RWPE2 (cell line): ENCODE data around the gene GET4.

ENCODE experiments used
- ATAC-seq: fragments of 200-7000 bp; cut with Tn5 transposase; 3 replicates; pipeline ENCODE4 v1.9.1; 2021; ENCODE audit warnings: low read depth
- DNase-seq: peaks from one replicate; pipeline ENCODE4 v3.0.0-alpha.2; 2020; ENCODE audit warnings: low spot score
- H3K27ac ChIP-seq: fragments of 450-650 bp; 2 replicates; pipeline ENCODE4 v1.5.1; 2017; ENCODE audit warnings: mild to moderate bottlenecking; ENCODE audit not compliant: poor library complexity, severe bottlenecking
- H3K27me3 ChIP-seq: fragments of 250-450 bp; sonication (Bioruptor Pico); 2 replicates; pipeline ENCODE4 v1.5.1; 2021; ENCODE audit warnings: mild to moderate bottlenecking, moderate library complexity; ENCODE audit not compliant: insufficient read depth, poor library complexity, severe bottlenecking
- H3K36me3 ChIP-seq: fragments of 250-450 bp; sonication (Bioruptor Pico); 2 replicates; pipeline ENCODE4 v1.5.1; 2020; ENCODE audit warnings: low read depth, mild to moderate bottlenecking, moderate library complexity
- H3K4me1 ChIP-seq: fragments of 250-450 bp; sonication (Bioruptor Pico); 2 replicates; pipeline ENCODE4 v1.5.1; 2021; ENCODE audit warnings: mild to moderate bottlenecking, moderate library complexity; ENCODE audit not compliant: insufficient read depth, poor library complexity, severe bottlenecking
- H3K4me3 ChIP-seq: fragments of 250-450 bp; sonication (Bioruptor Pico); 2 replicates; pipeline ENCODE4 v1.5.1; 2021; ENCODE audit warnings: mild to moderate bottlenecking, moderate library complexity; ENCODE audit not compliant: severe bottlenecking
- H3K9me3 ChIP-seq: fragments of 250-450 bp; sonication (Bioruptor Pico); 2 replicates; pipeline ENCODE4 v1.5.1; 2021; ENCODE audit warnings: mild to moderate bottlenecking, moderate library complexity; ENCODE audit not compliant: severe bottlenecking
- TF ChIP-seq, protein P1 (sequence below): fragments of 450-650 bp; IDR thresholded peaks from one replicate; pipeline ENCODE4 v1.5.1; 2017; ENCODE audit warnings: mild to moderate bottlenecking, moderate library complexity; ENCODE audit not compliant: poor library complexity, severe bottlenecking

The GET4 gene

GRCh38 chr7:894164-894867, 18.0 kb downstream of the GET4 start:
- H3K9me3 ChIP-seq: no peaks in the 10 kb centered on the region
- DNase-seq: peak; percentile 66
- no peak for ATAC-seq
- peaks cover 57% of the 10 kb centered on the region for H3K36me3 ChIP-seq
- TF ChIP-seq, protein P1, sequence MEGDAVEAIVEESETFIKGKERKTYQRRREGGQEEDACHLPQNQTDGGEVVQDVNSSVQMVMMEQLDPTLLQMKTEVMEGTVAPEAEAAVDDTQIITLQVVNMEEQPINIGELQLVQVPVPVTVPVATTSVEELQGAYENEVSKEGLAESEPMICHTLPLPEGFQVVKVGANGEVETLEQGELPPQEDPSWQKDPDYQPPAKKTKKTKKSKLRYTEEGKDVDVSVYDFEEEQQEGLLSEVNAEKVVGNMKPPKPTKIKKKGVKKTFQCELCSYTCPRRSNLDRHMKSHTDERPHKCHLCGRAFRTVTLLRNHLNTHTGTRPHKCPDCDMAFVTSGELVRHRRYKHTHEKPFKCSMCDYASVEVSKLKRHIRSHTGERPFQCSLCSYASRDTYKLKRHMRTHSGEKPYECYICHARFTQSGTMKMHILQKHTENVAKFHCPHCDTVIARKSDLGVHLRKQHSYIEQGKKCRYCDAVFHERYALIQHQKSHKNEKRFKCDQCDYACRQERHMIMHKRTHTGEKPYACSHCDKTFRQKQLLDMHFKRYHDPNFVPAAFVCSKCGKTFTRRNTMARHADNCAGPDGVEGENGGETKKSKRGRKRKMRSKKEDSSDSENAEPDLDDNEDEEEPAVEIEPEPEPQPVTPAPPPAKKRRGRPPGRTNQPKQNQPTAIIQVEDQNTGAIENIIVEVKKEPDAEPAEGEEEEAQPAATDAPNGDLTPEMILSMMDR: no peak
- no peaks in the 10 kb centered on the region for H3K27me3 ChIP-seq
- no peak overlapping the region for H3K27ac ChIP-seq
- H3K4me1 ChIP-seq: no peaks in the 10 kb centered on the region
- H3K4me3 ChIP-seq: no peak overlapping the region

DNA sequence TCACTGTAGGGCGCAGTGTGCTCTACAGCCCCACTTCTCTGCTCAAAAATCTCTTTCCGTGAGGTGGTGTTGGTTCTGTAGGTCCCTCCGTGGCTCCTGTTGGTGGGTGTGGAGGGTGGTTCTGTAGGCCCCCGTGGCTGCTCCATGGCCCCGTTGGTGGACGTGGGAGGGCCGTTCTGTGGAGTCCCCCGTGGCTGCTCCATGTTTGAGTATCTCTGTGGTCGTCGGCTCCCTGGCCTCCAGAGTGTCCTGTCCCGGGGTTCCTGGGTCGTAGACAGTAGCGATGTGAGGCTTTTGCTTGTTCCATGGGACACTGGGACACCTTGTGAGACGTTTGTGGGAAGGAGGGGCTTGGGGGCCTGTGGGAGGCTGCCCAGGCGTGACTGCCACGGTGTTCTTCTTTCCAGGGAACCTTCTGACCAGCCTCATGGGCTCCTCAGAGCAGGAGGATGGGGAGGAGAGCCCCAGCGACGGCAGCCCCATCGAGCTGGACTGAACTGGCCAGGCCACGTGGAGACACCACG, 18.6 kb downstream of the GET4 start:
- H3K9me3 ChIP-seq: no peaks in the 10 kb centered on the region
- H3K4me3 ChIP-seq: no peak overlapping the region
- H3K4me1 ChIP-seq: no peaks in the 10 kb centered on the region
- no peak overlapping the region for H3K27ac ChIP-seq
- TF ChIP-seq, protein P1: no peak
- H3K27me3 ChIP-seq: no peaks in the 10 kb centered on the region
- peaks cover 57% of the 10 kb centered on the region for H3K36me3 ChIP-seq
- ATAC-seq (no peak), DNase-seq (peak; percentile 53)

- H3K9me3 ChIP-seq: no peaks in the 10 kb centered on the region
- ATAC-seq (no peak), DNase-seq (peak; percentile 62)
- no peaks in the 10 kb centered on the region for H3K4me1 ChIP-seq
- H3K4me3 ChIP-seq: no peak overlapping the region
- H3K27me3 ChIP-seq: no peaks in the 10 kb centered on the region
- H3K36me3 ChIP-seq: peaks cover 57% of the 10 kb centered on the region
- TF ChIP-seq, protein P1: no peak
- H3K27ac ChIP-seq: no peak overlapping the region
Observed at GRCh38 chr7:895451-896052, 19.2 kb downstream of the GET4 start.

DNA sequence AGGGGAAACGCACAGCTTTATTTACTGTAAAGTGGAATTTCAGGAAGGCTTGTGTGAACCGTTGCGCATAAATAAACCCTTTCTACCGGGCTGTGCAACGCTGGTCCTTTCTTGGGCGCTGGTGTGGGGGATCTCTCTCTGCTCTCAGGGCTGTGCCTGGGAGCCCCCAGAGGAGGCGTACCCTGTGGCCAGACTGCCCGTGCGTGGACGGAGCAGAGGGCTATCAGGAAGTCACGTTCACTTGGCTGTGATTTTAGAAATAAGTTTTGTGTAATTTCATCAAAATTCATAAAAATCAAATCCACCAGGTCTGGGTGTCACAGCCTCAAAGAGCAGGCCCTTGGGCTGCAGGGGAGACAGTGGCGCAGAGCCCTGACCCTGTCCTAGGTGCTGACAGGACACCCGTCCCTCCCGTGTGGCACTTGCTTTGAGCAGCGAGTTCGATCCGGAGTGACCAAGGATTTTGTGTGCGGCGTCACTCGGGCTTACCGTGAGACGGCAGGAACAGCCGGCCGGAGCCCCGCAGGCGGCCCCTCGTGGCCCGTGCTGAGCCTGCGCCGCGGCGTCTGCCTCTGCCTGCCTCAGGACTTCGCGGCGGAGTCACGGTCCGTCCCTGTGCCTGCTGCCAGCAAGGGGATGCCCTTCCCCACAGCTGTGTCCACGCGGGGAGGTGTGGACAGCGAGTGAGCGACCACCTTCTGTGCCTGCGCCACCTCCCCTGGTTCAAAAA, 20.2 kb downstream of the GET4 start:
- H3K27me3 ChIP-seq: no peaks in the 10 kb centered on the region
- DNase-seq (no peak), ATAC-seq (no peak)
- H3K4me3 ChIP-seq: no peak overlapping the region
- TF ChIP-seq, protein P1: no peak
- H3K27ac ChIP-seq: no peak overlapping the region
- no peaks in the 10 kb centered on the region for H3K4me1 ChIP-seq
- H3K36me3 ChIP-seq: peaks cover 51% of the 10 kb centered on the region
- H3K9me3 ChIP-seq: no peaks in the 10 kb centered on the region
